SK-N-SH (cell line): Measurements from ENCODE around the gene OR2D2. TPM values are rescaled to one million over a fixed set of nuclear protein-coding genes. Genes with fewer than 3 reads are reported as not detected.

Source experiments
- CTCF ChIA-PET: fragments of 300-600, 350-600 bp; formaldehyde crosslinking; extraction: SDS; loops from one replicate; lab custom pipeline; 2021; lab: Yijun Ruan, JAX
- POLR2A ChIA-PET: fragments of 350-600 bp; sonication (Branson Sonifier 250); formaldehyde crosslinking; extraction: SDS; loops from one replicate; lab custom pipeline; 2020; ENCODE audit warnings: antibody characterized with exemption, inconsistent platforms; lab: Yijun Ruan, JAX
- DNase-seq: peaks from one replicate; pipeline ENCODE4 v3.0.0; 2012
- H2AFZ ChIP-seq: fragments of 200-600 bp; sonication (generic); 2 replicates; pipeline ENCODE4 v1.8.1; 2016; ENCODE audit warnings: antibody characterized with exemption, mild to moderate bottlenecking, low read depth
- H3F3A ChIP-seq: fragments of 200-600 bp; sonication (generic); replicated peaks from 2 replicates; pipeline ENCODE3; 2016; ENCODE audit warnings: antibody characterized with exemption, mild to moderate bottlenecking; ENCODE audit not compliant: insufficient read depth
- H3K27ac ChIP-seq, 2 experiments: fragments of 200-500 bp in 1 of 2; fragments of 200-600 bp in 1 of 2; sonication (Bioruptor generic) in 1 of 2; sonication (generic), shearing (Covaris generic) in 1 of 2; 2 replicates each; pipeline versions ENCODE4 v1.5.1 to v1.6.1; 2014 to 2016; ENCODE audit warnings: low read depth in 2 of 2, inconsistent platforms in 1 of 2, low read length in 1 of 2, mild to moderate bottlenecking in 1 of 2, mixed read lengths in 1 of 2
- H3K27me3 ChIP-seq: fragments of 200-600 bp; sonication (generic), shearing (Covaris generic); 2 replicates; pipeline ENCODE4 v1.6.1; 2016; ENCODE audit warnings: mixed run types; ENCODE audit not compliant: insufficient read depth
- H3K36me3 ChIP-seq, 2 experiments: fragments of 200-500 bp in 1 of 2; fragments of 200-600 bp in 1 of 2; sonication (Bioruptor generic) in 1 of 2; sonication (generic) in 1 of 2; replicated peaks in 1 of 2; 2 replicates each; pipeline versions ENCODE3 to v1.5.1; 2014 to 2016; ENCODE audit warnings: low read length in 1 of 2, mild to moderate bottlenecking in 1 of 2; ENCODE audit not compliant: insufficient read depth in 2 of 2, control insufficient read depth in 1 of 2
- H3K4me1 ChIP-seq, 2 experiments: fragments of 200-500 bp in 1 of 2; fragments of 200-600 bp in 1 of 2; sonication (Bioruptor generic) in 1 of 2; sonication (generic), shearing (Covaris generic) in 1 of 2; 2 replicates each; pipeline versions ENCODE4 v1.5.1 to v1.6.1; 2014 to 2016; ENCODE audit warnings: low read depth in 1 of 2, low read length in 1 of 2, mixed run types in 1 of 2; ENCODE audit not compliant: insufficient read depth in 2 of 2, control insufficient read depth in 1 of 2
- H3K4me2 ChIP-seq: fragments of 200-600 bp; sonication (generic), shearing (Covaris generic); 2 replicates; pipeline ENCODE4 v1.6.1; 2017; ENCODE audit warnings: mixed run types
- H3K4me3 ChIP-seq, 2 experiments: fragments of 200-500 bp in 1 of 2; fragments of 200-600 bp in 1 of 2; sonication (Bioruptor generic) in 1 of 2; sonication (generic), shearing (Covaris generic) in 1 of 2; 2 replicates each; pipeline versions ENCODE4 v1.5.1 to v1.8.1; 2014 to 2016; ENCODE audit warnings: low read depth in 2 of 2, inconsistent platforms in 1 of 2, low read length in 1 of 2, mild to moderate bottlenecking in 1 of 2, mixed read lengths in 1 of 2, moderate library complexity in 1 of 2
- H3K79me2 ChIP-seq: fragments of 200-600 bp; sonication (generic); 2 replicates; pipeline ENCODE4 v1.8.1; 2017; ENCODE audit warnings: mild to moderate bottlenecking; ENCODE audit not compliant: insufficient read depth
- H3K9ac ChIP-seq: fragments of 200-600 bp; sonication (generic); 2 replicates; pipeline ENCODE4 v1.6.1; 2017; ENCODE audit warnings: mixed run types
- H3K9me2 ChIP-seq: fragments of 200-600 bp; sonication (generic); 2 replicates; pipeline ENCODE4 v1.6.1; 2017; ENCODE audit warnings: mixed run types
- H3K9me3 ChIP-seq: fragments of 200-600 bp; sonication (generic); 2 replicates; pipeline ENCODE4 v1.6.1; 2017; ENCODE audit warnings: mixed run types, mild to moderate bottlenecking, moderate library complexity
- H4K20me1 ChIP-seq: fragments of 200-600 bp; sonication (generic); 2 replicates; pipeline ENCODE4 v1.6.1; 2017; ENCODE audit warnings: mild to moderate bottlenecking, mixed run types; ENCODE audit not compliant: insufficient read depth
- FOSL2 ChIP-seq: IDR thresholded peaks from 2 replicates; pipeline ENCODE4 v1.4.0; 2012; ENCODE audit warnings: low read depth, mild to moderate bottlenecking, moderate library complexity, borderline replicate concordance
- FOXJ3 ChIP-seq: sonication (generic); formaldehyde crosslinking; IDR thresholded peaks from 2 replicates; pipeline ENCODE4 v1.5.1; 2020; ENCODE audit warnings: mild to moderate bottlenecking, missing genetic modification reagents
- GABPA ChIP-seq: IDR thresholded peaks from 2 replicates; pipeline ENCODE4 v1.4.0; 2012; ENCODE audit warnings: low read depth, mild to moderate bottlenecking
- RFX5 ChIP-seq: IDR thresholded peaks from 2 replicates; pipeline ENCODE4 v1.6.1; 2012; ENCODE audit warnings: mild to moderate bottlenecking, improper control_type of control experiment, low read length
- RXRA ChIP-seq: IDR thresholded peaks from 2 replicates; pipeline ENCODE4 v1.4.0; 2012; ENCODE audit warnings: low read depth, mild to moderate bottlenecking, borderline replicate concordance
- SMC3 ChIP-seq: IDR thresholded peaks from 2 replicates; pipeline ENCODE4 v1.6.1; 2012; ENCODE audit warnings: low read depth, low read length, improper control_type of control experiment
- TEAD4 ChIP-seq: IDR thresholded peaks from 2 replicates; pipeline ENCODE4 v1.4.0; 2012; ENCODE audit warnings: mild to moderate bottlenecking, borderline replicate concordance; ENCODE audit not compliant: insufficient read depth
- WGBS: methylation state at CpG from one replicate; pipeline ENCODE4 v1.1.6; 2017; ENCODE audit warnings: low lambda C conversion rate; 5-methylcytosine and 5-hydroxymethylcytosine counted together
- polyA plus RNA-seq, 3 experiments: library from polyadenylated mRNA; depleted of rRNA; stranded (reverse); fragments of >200 nt; gene quantifications; 2 replicates each; pipeline ENCODE4 v1.2.3, GENCODE V29; 2012
- TF ChIP-seq, protein P1 (sequence below): fragments of 150-350 bp; IDR thresholded peaks from 2 replicates; pipeline ENCODE4 v1.6.1; 2017; ENCODE audit warnings: antibody characterized with exemption, low read length, low read depth, borderline replicate concordance
- TF ChIP-seq, protein P2 (sequence below): IDR thresholded peaks from 2 replicates; pipeline ENCODE4 v1.4.0; 2012; ENCODE audit warnings: low read depth

The OR2D2 gene
- polyA plus RNA-seq, 1 of the 3 experiments (the other 2 are of a cell fraction): not detected

DNA sequence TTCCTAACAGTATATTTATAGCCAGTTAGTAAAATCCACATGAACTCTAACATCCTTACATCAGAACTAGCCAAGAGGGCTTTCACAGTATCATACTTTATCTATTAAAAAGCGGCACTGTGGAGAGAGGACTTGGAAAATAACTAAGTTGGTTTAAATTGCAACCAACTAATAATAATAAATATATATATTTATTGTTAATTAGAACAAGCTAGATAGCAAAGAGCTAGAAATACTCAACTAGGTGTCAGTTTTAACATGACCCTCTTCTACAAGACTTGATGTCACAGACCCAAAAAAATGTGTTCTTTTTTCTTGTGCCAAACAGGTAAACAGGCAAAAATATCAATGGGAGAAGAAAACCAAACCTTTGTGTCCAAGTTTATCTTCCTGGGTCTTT is 28.4 kb upstream of the OR2D2 start, which contains the start of gene OR2D3:
TSS of gene OR2D3 (plus strand) at position 301 of the 400 bp plus-strand sequence. CDS start at position 301, 0 bp downstream.
- Histone ChIP-seq H3K36me3 (no peaks in the 10 kb centered on the region), H4K20me1 (no peaks in the 10 kb centered on the region), H3K4me1 (no peaks in the 10 kb centered on the region), H3K9me3 (no peaks in the 10 kb centered on the region), H3K27ac (no peak within 1 kb of the TSS), H3K79me2 (no peaks in the 10 kb centered on the region), H3K27me3 (no peaks in the 10 kb centered on the region), H2AFZ (no peak within 1 kb of the TSS), H3K9ac (no peak within 1 kb of the TSS), H3K4me3 (no peak within 1 kb of the TSS), H3K4me2 (no peak within 1 kb of the TSS), H3K9me2 (no peaks in the 10 kb centered on the region), H3F3A (no peaks in the 10 kb centered on the region)
- DNase-seq: no peak
- ChIA-PET CTCF (no interaction called here), POLR2A (no interaction called here)
- TF ChIP-seq GABPA: no peak
- 0% methylated on average over 1 of the region's 1 CpG for WGBS

DNA sequence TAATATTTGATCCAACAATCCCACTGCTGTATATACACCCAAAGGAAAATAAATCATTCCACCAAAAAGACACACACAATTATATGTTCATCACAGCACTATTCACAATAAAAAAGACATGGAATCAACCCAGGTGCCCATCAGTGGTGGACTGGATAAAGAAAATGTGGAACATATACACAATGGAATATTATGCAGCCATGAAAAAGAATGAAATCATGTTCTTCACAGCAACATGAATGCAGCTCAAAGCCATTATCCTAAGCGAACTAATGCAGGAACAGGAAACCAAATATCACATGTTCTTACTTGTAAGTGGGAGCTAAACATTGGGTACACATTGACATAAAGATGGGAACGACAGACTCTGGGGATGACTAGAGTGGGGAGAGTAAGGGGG is 27.4 kb upstream of the OR2D2 start:
- ChIA-PET POLR2A (no interaction called here), CTCF (no interaction called here)
- Histone ChIP-seq H4K20me1 (no peaks in the 10 kb centered on the region), H3K4me2 (no peak overlapping the region), H3K9me2 (no peaks in the 10 kb centered on the region), H3K27me3 (no peaks in the 10 kb centered on the region), H2AFZ (no peak overlapping the region), H3K9ac (no peak overlapping the region), H3K4me3 (no peak overlapping the region), H3K36me3 (no peaks in the 10 kb centered on the region), H3K9me3 (no peaks in the 10 kb centered on the region), H3K27ac (no peak overlapping the region), H3K79me2 (no peaks in the 10 kb centered on the region), H3K4me1 (no peaks in the 10 kb centered on the region), H3F3A (no peaks in the 10 kb centered on the region)
- TF ChIP-seq FOSL2 (no peak), RXRA (no peak)
- no peak for DNase-seq
- WGBS: 9% methylated on average over 2 of the region's 2 CpGs

DNA sequence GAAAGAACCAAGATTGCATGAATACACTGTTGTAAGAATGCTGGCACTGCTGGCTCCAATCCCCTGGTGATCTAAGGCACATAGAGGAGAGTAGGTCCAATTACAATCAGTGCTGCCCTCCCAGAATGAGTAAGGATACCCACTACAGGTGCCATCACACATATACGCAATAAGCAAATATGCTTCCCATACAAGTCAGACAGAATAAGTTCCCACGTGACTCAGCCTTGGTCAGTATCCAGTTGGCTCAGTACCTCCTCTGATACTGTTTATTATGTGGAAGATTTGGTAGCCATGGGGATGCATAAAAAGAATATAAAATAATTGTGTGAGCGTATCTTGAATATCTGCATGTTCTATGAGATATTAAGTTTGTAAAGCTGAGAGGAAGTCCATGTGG is 19.6 kb upstream of the OR2D2 start:
- H4K20me1 ChIP-seq: no peaks in the 10 kb centered on the region
- CTCF ChIA-PET: no interaction called here
- TF ChIP-seq FOXJ3 (CRISPR knock-in tag) (no peak), SMC3 (no peak), TEAD4 (no peak), RFX5 (no peak)
- TF ChIP-seq, protein P1, sequence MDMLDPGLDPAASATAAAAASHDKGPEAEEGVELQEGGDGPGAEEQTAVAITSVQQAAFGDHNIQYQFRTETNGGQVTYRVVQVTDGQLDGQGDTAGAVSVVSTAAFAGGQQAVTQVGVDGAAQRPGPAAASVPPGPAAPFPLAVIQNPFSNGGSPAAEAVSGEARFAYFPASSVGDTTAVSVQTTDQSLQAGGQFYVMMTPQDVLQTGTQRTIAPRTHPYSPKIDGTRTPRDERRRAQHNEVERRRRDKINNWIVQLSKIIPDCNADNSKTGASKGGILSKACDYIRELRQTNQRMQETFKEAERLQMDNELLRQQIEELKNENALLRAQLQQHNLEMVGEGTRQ: no peak
- TF ChIP-seq, protein P2, sequence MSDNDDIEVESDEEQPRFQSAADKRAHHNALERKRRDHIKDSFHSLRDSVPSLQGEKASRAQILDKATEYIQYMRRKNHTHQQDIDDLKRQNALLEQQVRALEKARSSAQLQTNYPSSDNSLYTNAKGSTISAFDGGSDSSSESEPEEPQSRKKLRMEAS: no peak
- no peak for DNase-seq
- H3K4me3 ChIP-seq: no peak overlapping the region
- H3K27me3 ChIP-seq: no peaks in the 10 kb centered on the region
- H3K9ac ChIP-seq: no peak overlapping the region
- no peaks in the 10 kb centered on the region for H3K36me3 ChIP-seq
- H3K9me2 ChIP-seq: no peaks in the 10 kb centered on the region
- no peak overlapping the region for H2AFZ ChIP-seq
- H3K79me2 ChIP-seq: no peaks in the 10 kb centered on the region
- POLR2A ChIA-PET: no interaction called here
- H3K27ac ChIP-seq: no peak overlapping the region
- WGBS: 12% methylated on average over 3 of the region's 3 CpGs
- H3K4me2 ChIP-seq: no peak overlapping the region
- no peaks in the 10 kb centered on the region for H3K9me3 ChIP-seq
- H3K4me1 ChIP-seq: no peaks in the 10 kb centered on the region
- H3F3A ChIP-seq: no peaks in the 10 kb centered on the region
